Peyer's patch (tissue), 4 donors: ENCODE measurements around the gene EHMT2.
"Not testable (repeated sequence)": the region's sequence is repeated elsewhere in the genome, so short reads cannot be mapped to it uniquely, and the experiment has no call there.

Source experiments
- POLR2A ChIP-seq, 2 donors: fragments of 450-650 bp; IDR thresholded peaks; one replicate each; pipeline ENCODE4 v1.5.1; 2017; ENCODE audit warnings: antibody characterized with exemption in 2 of 2, mild to moderate bottlenecking in 2 of 2, moderate library complexity in 2 of 2
- TF ChIP-seq, protein P1 (sequence below), 6 experiments: fragments of 450-650 bp in 4 of 6; fragments of 200-600 bp in 2 of 6; sonication (generic) in 1 of 6; IDR thresholded peaks; one replicate each; pipeline ENCODE4 v1.5.1; 2017 to 2019; ENCODE audit warnings: antibody characterized with exemption in 6 of 6, mild to moderate bottlenecking in 3 of 6, moderate library complexity in 1 of 6

GRCh38 chr6:31868658-31868971, 28.9 kb downstream of the EHMT2 start:
- TF ChIP-seq POLR2A (IDR thresholded peaks at IDR 0.05) = not testable (repeated sequence)
- TF ChIP-seq, protein P1, sequence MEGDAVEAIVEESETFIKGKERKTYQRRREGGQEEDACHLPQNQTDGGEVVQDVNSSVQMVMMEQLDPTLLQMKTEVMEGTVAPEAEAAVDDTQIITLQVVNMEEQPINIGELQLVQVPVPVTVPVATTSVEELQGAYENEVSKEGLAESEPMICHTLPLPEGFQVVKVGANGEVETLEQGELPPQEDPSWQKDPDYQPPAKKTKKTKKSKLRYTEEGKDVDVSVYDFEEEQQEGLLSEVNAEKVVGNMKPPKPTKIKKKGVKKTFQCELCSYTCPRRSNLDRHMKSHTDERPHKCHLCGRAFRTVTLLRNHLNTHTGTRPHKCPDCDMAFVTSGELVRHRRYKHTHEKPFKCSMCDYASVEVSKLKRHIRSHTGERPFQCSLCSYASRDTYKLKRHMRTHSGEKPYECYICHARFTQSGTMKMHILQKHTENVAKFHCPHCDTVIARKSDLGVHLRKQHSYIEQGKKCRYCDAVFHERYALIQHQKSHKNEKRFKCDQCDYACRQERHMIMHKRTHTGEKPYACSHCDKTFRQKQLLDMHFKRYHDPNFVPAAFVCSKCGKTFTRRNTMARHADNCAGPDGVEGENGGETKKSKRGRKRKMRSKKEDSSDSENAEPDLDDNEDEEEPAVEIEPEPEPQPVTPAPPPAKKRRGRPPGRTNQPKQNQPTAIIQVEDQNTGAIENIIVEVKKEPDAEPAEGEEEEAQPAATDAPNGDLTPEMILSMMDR (IDR thresholded peaks at IDR 0.05) = not testable (repeated sequence)
